ENCODE results near the gene MSMO1.
"Not testable (repeated sequence)": the region's sequence is repeated elsewhere in the genome, so short reads cannot be mapped to it uniquely, and the experiment has no call there.

MSMO1 gene

GRCh38 chr4:165335163-165335703, 7.8 kb downstream of the MSMO1 start:
- intact Hi-C loops (cut with DNase I; ENCODE audit: low total_unique reads), result no loop called here
- TF ChIP-seq CTCF (IDR thresholded peaks at IDR 0.05), result no peak
- no peak for DNase-seq
- H3K27ac ChIP-seq, result no peak overlapping the region
- H3K4me1 ChIP-seq, result peaks cover 0 to 11% (median 0%) of the 10 kb centered on the region in 4 donors
- peaks cover 9 to 21% (median 12%) of the 10 kb centered on the region in 3 donors for H3K36me3 ChIP-seq
- H3K9me3 ChIP-seq, result no peaks in the 10 kb centered on the region
- H3K4me3 ChIP-seq, result no peak overlapping the region
- H3K27me3 ChIP-seq, result no peaks in the 10 kb centered on the region

GRCh38 chr4:165336743-165337142, 9.3 kb downstream of the MSMO1 start:
- Histone ChIP-seq H3K4me3 (no peak overlapping the region), H3K4me1 (no peaks in the 10 kb centered on the region), H3K27me3 (no peaks in the 10 kb centered on the region), H3K27ac (no peak overlapping the region), H3K36me3 (peaks cover 12 to 30% (median 17%) of the 10 kb centered on the region in 3 donors), H3K9me3 (no peaks in the 10 kb centered on the region)
- TF ChIP-seq CTCF (IDR thresholded peaks at IDR 0.05), result no peak
- no peak for DNase-seq
- intact Hi-C loops (cut with DNase I; ENCODE audit: low total_unique reads), result no loop called here

GRCh38 chr4:165342340-165342739, 14.9 kb downstream of the MSMO1 start:
- intact Hi-C loops (cut with DNase I; ENCODE audit: low total_unique reads); H3K4me1 ChIP-seq; H3K27me3 ChIP-seq; DNase-seq; H3K9me3 ChIP-seq; H3K4me3 ChIP-seq; H3K27ac ChIP-seq: not testable (repeated sequence)
- H3K36me3 ChIP-seq, result peaks cover 12 to 39% (median 27%) of the 10 kb centered on the region in 3 donors

GRCh38 chr4:165343353-165344191, 16.1 kb downstream of the MSMO1 start:
- H3K36me3 ChIP-seq, result peaks cover 12 to 39% (median 27%) of the 10 kb centered on the region in 3 donors
- H3K4me1 ChIP-seq, result no peaks in the 10 kb centered on the region
- no peak overlapping the region for H3K27ac ChIP-seq
- peak in 1 of 2 experiments; percentile 17 for TF ChIP-seq CTCF (IDR thresholded peaks at IDR 0.05)
- H3K9me3 ChIP-seq, result no peaks in the 10 kb centered on the region
- intact Hi-C loops (cut with DNase I; ENCODE audit: low total_unique reads), result no loop called here
- H3K4me3 ChIP-seq, result no peak overlapping the region
- no peak for DNase-seq
- no peaks in the 10 kb centered on the region for H3K27me3 ChIP-seq

GRCh38 chr4:165345666-165346417, 18.4 kb downstream of the MSMO1 start:
- Histone ChIP-seq H3K27ac (no peak overlapping the region), H3K36me3 (peaks cover 0 to 21% (median 18%) of the 10 kb centered on the region in 3 donors), H3K4me3 (no peak overlapping the region), H3K27me3 (no peaks in the 10 kb centered on the region), H3K4me1 (no peaks in the 10 kb centered on the region), H3K9me3 (no peaks in the 10 kb centered on the region)
- no peak for DNase-seq
- peak; percentile 14 to 21 for TF ChIP-seq CTCF (IDR thresholded peaks at IDR 0.05)
- intact Hi-C loops (cut with DNase I; ENCODE audit: low total_unique reads), result no loop called here
